ENCODE data around the gene SLC44A1.

SLC44A1 gene

DNA sequence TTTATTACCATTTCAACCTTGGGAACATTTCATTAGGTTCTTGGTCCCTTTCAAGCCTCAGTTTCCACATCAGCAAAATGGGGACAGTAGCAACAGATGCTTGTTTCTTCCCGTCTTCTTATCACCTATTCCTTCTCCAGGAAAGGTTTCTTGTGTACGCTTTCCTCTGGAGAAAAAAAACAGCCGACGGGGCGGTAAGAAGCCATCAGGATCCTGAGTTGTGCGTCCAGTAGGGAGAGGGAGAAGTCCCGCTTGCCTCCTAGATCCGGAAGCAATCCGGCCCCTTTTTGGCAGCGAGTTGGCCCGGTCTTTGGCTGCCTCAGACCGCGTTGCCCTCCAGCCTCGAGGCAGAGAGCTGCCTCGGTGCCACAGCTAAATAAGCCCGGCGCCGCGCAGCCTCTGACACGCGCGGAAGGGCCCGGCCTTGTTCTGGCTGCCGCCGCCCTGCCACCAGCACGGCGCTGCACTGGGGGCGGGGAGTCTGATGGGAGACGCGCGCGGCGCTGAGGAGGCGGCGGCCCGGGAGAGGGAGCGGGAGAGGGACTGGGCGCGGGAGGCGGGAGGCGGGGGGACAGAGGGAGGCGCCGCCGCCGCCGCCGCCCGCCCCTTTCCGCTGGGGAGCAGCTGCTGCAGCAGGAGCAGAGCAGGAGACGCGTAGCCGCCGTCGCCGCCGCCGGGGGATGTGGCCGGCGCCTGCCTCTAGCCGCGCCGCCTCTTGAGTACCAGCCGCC is at the start of gene SLC44A1:
Gene SLC44A1 (plus strand): TSS at position 649 of the 731 bp plus-strand sequence. CDS start 218 bp downstream, outside the sequence.
- peak; percentile 57 for DNase-seq

DNA sequence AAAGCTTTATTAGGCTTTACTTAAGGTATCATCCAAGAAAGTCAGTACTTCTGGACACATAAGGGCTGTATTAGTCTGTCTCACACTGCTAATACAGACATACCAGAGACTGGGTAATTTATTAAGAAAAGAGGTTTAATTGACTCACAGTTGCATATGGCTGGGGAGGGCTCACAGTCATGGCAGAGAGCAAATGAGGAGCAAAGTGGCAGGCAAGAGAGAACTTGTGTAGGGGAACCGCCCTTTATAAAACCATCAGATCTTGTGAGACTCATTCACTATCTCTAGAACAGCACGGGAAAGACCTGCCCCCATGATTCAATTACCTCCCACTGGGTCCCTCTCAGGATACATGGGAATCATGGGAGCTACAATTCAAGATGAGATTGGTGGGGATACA is 49.2 kb upstream of the SLC44A1 start:
- no peak for DNase-seq

DNA sequence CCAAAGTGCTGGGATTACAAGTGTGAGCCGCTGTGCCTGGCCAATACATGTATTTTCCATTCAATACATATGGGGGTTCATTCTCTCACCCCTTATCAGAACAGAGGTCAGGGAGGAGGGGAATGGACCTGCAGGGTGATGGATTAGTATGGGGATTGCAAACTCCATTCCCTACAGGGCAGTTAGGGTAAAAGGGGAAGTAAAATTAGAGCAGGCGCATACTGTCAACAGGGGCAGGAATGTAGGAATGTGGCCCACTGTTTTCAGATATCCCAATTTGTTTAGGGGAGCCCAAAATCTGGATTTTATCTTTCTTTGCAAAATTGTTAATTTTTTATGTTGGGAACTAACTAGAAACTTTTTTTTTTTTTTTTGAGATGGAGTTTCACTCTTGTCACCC is 46.4 kb upstream of the SLC44A1 start:
- DNase-seq, result no peak

DNA sequence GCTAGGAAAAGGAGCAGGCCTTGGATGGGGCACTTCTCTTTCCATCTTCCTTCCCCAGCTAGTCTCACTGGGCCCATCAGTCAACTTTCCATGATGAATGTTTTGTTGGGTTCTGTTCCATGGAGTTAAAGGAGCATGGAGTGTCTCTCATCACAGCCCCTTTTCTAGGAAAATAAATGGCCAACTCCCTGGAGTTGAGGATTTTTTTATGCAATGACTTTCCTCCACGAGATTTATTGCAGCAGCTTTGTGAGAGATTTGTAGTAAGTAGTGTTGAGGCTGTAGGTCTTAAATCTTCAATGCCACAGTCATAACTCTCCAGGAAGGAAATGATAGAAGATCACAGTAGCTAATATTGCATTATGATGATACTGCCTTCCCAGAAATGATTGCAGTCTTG is 45.6 kb upstream of the SLC44A1 start:
- DNase-seq, result no peak

DNA sequence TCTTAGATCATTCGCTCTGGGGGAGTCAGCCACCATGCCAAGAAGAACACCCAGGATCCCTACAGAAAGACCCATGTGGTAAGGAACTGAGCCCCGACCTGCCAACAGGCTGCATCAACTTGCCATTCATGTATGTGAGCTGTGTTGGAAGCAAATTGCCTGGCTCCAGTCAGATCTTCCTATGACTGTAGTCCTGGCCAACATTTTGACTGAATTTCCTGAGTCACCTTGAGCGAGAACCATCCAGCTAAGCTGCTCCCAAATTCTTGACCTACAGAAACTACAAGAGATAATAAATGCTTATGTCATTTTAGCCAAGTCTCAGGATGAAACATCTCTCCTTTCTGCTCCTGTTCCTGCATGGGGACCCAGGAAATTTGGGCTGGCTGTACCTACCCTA is 40.0 kb upstream of the SLC44A1 start:
- no peak for DNase-seq

DNA sequence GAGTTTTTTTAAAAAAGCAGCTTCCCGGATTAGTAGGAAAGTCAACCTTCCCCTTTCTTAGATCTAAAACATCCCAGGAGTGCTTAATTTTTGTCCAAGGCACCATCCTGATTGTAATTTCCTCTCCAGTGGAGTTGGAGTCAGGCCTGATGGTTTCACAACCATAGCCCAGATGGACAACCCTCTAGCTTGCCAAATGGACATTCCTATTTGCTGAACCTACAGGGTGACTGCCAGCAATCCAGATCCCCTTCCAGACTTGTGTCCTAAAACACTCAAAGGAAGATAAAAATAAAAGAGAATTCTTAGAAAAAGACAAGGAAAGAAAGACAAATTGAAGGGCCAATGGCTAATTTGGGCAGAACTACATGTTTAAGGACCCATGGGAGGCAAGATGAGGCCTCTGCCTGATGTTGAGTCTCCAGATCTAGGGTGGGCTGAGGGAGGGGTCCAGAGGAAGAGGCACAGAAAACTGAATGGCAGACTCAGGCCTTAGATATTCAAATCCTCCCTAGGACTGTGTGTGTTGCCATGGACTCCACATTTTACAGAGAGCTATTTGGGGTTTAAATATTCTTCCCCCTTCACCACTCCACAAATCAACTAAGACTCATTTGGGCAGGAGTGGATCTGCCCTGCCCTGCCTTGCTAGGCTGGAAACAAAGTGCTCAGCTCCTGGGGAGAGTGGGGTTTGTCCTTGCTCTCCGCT is 38.5 kb upstream of the SLC44A1 start:
- no peak for DNase-seq

DNA sequence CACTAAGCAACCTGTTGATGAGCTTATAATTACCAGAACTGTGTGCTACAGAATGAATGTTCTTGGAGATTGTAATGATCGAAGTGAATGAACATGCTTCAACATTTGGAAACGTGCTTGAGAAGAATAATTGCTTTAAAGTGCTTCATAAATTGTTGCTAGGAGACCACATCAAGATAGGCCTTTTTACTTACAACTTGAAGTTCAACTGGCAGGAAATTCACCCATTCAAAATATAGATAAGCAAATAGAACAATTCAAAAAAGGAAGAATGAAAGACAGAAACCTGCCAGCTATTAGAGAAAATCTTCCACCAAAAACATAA is 38.0 kb upstream of the SLC44A1 start:
- DNase-seq, result no peak

DNA sequence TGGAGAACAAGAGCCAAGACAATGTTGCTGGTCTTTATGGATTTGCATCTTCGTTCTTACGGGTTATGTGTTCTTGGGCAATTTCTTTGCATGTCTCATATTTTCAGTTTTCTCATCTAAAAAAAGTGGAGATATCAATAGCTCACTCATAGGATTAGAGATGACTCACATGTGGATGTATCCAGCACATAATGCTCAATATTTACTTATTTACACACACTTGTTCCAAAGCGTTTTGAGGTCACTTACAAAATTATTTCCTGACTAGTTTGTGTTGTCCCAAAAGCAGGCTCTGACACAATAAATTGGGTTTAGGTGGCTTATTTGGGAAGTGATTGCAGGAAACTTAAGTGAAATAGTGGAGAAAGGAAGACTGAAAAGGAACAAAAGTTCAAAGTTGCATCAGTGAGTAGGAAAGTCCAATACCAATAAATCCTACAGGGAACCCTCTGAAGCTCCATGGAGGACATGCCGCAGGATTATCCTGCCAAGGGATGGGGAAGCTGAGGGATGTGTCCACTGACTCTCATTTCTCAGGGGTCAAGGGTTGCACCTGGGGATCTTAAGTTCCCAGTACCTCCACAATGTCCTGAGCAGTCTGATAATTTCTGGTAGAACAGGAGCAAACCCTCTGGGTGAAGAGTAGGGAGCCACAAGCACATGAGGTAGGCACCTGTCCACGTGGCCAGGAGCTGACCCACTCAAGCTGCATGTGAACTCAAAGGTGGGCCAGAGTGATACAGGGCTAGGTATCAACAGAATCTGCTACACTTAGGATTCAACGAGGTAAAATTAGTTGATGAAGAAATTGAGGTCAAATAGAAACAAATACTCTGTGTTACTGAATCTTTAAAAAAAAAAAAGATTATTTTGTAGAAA is 37.4 kb upstream of the SLC44A1 start:
- no peak for DNase-seq

DNA sequence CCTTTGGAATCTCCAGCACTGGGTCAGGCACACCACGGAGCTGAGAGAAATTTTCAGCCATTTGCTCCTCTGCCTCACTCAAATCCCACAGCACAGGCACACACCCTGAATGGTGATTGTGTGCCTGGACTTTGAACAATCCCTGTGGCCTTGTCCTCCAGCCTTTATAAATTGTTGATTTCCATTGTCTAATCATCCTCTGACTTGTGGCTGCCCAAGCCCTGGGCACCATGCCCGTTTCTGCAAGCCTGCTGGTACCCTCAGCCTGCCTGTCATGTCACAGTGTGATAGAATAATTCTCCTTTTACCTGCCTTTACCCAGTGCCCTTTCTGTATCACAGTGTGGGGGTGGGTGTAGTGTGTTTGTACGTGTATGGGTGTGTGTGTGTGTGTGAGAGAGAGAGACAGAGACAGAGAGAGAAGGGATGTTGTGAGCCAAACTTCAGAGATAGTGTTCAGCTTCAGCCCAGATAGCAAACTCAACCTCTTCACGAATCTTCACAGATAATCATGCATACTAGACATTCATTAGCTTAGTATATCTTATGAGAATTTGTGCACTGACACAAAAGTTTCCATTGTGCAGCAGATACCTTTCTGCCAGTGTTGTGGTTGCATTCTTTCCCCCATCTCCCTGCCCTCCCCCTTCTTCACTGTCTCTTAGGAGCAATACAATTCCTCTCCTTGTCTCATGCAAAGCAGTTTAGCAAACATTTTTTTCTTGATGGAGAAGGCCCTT is 27.8 kb upstream of the SLC44A1 start:
- DNase-seq, result no peak

DNA sequence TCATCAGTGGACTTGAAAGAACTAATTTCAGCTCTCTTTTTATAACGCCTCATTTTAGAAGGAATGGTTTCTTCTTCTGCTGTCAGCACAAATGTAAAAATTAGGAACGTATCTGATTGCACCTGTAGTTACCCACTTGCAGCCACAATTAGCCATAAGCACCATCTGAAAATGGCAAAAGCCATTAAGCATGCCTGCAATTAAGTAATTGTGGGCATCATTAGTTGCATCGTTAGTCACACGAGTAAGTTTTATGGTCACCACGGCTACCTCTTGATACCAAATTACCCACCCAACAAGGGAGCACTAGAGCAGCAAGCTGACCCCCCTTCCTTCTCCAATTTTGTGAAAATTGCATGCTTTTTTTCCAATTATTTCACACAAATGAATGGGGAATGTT is 25.8 kb upstream of the SLC44A1 start:
- DNase-seq, result no peak

DNA sequence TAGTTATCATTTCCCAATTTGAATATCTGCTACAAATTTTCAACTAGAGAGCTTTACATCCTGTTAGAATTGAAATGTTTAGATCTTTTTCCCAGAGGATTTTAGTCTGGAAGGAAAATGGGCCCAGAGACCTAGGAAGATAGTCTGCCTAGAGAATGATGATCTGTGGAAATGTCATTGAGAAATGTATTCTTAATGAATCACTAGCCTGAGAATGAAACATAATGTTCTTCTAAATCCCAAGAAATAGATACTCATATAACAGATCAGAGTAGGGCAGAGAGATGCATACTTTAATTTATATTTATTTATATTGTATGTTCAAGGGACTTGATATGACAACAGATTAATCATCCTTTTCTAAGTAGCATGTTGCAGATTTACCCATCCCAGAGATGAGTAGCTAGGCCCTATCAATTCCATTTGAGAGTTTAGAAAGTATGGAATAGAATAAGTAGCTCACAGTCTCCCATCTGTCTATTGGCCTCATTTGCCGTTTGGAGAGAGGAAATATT is 25.1 kb upstream of the SLC44A1 start:
- no peak for DNase-seq

DNA sequence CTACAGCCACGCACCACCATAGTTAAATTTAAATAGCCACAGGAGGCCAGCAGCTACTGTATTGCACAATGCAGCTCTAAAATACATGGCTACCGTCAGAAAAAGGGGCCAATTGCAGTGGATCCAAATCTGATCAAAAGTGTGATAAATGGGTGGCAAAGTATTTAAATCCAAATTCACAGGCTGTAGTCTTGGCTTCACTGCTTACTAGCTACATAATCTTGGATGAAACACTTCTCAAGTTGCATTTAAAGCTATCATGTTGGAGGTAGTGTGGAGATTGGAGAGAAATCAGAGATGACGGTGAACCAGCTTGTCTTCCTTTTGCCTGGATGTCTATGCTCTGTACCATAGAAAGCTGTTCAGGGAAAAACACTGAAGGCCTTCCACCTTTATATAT is 24.0 kb upstream of the SLC44A1 start:
- DNase-seq, result no peak

DNA sequence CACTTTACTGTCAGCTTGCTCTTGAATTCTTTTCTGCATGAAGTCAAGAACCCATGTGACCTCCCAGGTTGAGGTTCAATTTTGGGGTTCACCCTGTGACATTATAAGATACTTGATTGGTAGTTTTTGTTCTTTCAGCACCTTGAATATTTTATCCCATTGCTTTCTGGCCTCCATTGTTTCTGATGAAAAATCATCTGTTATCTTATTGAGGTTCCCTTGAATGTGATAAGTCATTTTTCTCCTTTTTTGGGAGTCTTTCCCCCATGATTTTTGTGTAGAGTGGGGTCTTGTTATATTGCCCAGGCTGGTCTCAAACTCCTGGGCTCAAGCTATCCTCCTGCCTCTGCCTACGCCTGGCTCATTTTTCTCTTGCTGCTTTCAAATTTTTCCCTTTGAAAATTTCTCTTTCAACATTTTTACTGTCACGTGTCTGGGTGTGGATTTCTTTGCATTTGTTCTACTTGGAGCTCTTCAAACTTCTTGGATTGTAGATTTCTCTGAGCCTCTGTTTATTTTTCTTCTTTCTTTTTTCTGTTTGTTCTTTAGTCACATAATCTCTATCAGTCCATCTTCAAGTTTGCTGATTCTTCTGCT is 20.8 kb upstream of the SLC44A1 start:
- DNase-seq, result no peak

DNA sequence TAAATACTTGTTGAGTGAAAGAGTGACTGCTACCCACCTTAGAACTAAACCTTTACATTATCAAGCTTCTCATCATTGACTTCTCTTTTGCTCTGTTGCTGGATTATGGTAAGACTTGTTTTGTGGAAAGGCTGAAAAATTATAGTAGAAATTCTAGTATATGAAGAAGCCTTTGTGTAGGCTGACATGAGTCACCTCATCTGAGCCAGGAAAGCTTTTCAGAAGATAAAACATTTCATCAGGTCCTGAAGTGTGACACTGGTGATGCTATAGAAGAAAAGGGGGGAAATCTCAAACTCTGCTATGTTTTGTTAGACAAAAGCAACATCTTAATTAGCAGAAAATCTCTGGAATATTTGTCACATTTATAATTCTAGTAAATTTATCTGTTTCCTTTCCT is 18.4 kb upstream of the SLC44A1 start:
- no peak for DNase-seq

DNA sequence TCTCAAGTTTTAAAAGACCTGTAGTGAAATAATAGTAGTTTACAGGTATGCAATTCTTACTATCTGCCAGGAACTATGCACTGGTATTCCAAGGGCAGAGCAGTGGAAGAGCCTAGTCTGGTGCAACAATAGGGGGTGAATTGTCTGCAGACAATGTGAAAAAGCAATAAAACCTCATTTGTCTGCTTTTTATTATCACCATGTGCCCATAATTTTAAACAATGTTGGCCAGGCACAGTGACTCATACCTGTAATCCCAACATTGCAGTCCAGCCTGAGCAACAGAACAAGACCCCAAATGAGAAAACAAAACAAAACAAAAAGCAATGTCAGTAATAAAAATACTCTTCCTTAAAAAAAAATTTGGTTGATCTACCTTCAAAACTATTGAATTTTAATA is 12.2 kb upstream of the SLC44A1 start:
- DNase-seq, result no peak

DNA sequence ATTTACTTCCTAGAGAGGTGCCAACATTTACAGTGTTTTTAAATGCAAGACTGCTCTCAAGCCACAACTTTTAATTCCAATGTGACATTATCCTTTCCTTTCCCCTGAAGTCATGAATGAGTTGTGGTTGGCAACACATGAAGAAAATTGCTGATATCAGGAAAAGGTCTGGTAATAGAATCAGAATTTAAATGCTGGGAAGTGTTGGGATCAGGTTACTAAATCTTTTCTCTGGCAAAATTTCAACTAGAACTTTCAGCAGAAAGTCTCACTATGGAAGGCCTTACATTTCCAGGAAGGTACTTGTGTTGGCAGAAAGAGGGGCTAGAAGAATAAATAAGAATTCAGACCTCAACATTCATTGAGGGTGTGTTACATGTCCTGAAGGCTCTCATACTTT is 10.6 kb upstream of the SLC44A1 start:
- DNase-seq, result no peak

DNA sequence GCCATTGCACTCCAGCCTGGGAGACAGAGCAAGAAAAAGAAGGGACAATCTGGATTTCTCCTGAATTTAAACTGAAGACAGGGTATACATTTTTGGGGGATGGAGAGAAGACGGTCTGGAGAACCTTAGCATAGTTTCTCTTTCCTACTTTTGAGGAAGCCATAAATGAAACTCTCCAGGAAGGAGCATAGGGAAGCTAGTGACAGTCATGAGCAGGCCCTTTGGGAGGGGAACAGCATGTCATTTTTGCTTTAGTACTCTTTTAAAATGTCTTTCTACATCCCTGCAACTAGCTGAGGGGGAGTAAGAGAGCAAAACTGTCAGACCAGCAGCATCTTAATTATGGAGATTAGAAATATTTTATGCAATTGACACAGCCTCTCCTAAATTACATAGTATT is 8.2 kb upstream of the SLC44A1 start:
- DNase-seq, result no peak

DNA sequence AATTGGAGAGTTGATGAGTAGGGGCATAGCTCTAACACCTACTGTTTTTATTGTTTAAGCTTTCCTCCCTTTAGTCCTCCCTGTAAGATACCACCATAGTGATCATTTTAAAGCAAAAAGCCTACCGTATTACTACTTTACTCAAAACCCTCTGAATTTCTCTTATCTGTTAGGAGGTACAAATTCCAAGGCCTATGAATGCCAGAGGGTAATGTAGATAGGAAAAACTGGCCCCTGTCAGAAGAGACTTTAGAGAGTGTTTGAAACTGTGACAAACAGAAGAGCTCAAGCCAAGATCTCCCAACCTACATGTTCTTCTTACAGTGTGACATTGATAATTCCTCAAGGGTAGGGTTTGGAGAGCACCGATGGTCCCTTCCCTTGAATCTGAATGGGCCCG is 7.2 kb upstream of the SLC44A1 start:
- DNase-seq, result no peak

DNA sequence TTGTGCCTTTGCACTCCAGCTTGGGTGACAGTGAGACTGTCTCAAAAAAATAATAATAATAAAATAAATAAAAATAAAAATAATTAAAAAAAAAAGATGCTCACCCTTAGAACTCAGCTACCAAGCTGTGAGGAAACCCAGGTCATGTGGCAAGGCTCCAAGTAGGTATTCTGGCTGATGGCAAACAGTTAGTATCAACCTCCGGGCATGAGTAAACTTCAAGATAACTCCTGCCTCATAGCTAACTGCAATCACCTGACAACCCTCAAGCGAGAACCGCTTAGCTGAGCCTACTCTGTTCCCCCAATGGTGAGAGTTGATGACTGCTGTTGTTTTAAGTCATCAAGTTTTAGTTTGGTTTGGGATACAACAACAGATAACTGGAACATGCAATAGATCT is 6.1 kb upstream of the SLC44A1 start:
- DNase-seq, result no peak

DNA sequence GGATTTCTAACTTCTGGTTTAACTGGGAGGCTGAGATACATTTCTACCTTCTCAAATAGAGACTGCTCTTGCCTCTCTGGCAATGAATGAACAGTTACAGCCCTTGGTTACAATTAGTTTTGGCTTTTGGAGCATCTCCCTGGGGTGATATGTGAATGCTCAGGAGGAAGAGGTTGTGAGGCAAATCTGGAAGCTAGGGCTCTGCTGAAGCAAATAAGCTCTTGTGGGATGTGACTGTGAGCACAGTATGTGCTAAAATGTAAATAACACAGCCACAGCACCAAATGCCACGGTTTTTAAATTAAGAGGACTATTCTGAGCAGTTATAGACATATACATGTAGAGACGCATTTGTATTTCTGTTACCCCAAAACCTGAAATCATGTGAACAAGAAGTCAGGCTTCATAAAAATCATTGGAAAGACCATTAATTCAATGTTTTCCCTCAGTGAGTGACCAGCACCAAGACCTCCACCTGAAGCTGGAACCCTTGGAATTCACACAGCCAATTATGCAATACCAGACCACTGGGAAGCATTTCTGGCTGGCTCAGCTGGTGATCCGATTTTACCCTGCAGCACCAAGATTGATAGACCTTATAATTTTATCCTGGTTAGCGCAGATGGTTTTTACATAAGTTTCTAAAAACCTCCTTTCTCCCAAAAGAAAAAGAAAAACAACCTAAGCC is 3.0 kb upstream of the SLC44A1 start:
- DNase-seq, result no peak

DNA sequence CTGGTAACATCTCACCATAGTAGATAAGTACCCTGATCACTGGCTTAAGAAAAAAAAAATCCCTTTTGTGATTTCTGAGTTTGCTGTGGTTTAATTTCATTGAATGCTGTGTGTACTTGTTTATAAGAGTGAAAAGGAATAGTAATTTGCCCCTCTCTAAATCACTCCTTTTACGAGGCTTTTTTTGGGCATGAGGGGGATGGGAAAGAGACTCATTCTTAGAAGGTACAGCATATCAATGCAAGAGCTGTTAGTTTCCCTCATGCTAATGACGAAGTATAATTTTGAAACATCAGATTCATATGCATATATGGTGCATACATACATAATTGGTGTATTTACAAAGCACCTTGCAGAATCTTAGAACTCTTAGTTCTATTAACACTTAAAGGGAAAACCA is 2.4 kb upstream of the SLC44A1 start:
- no peak for DNase-seq

DNA sequence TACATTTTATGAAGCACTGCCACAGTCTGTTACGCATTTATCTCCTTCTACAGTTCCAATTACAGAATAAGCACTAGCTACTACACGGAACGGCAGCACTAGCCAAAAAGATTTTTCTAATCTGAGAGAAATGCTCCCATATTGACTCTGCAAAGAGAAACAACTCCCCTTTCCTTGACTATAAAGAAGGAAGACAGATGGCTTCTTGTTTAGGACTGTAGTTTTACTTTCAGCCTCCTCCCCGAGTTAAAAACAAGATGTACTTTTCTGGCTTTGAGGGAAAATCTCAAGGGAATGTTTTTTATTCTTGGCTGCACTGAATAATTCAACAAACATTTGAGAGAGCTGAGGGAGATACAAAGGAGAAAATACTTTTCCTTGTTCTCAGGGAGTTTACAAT is 1.9 kb upstream of the SLC44A1 start:
- no peak for DNase-seq
